Measurements from ENCODE around the gene SHCBP1. TPM values are rescaled to one million over a fixed set of nuclear protein-coding genes. Genes with fewer than 3 reads are reported as not detected.

SHCBP1 gene
- total and polyA plus RNA-seq, 10 of the 15 experiments (the other 5 are each of a cell fraction or from before 2014, with no cell fraction given), result 9.5 to 73.3 (median 30.2) TPM

DNA sequence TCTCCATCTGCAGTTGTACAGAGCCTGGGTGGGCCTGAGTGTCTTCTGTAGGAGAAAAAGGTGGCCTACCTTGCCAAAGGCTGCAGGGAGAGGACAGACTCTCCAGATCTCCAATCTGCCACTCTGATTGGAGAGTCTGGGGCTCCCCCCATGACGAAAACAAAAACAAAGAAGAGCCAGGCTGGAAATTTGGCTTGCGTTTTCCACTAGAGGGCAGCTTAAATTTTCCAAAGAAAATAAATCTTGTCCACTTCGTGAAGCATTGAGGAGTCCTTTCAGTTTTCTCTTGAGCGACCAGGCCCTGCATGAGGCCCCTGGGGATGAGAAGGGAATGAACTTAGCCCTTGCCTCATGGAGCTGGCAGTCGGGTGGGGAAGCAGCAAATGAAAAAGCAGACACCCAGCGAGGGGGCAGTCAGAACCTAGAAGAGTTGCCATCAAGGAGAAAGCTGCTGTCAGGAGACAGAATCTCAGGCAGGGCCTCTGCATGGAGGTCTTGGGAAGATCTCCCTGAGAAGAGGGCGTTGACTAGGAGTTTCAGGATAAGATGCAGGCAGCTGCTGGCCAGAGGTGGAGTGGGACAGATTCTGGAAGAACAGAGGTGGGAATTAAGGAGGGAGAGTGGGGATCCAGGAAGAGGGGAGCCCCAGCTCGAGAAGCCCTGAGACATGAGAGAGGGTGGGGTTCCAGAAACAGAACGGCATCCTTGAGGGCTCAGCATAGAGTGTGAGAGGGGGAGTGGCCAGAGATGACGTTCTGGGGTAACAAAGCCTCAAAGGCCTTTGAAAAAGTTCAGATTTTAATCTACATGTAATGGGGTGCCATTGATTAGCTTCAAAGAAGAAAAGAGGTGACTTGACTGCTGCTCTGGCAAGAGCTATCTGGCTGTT is 8.4 kb upstream of the SHCBP1 start:
- no peak overlapping the region for H3K4me2 ChIP-seq (ENCODE audit: control insufficient read depth, insufficient read depth)
- TF ChIP-seq NFYB (IDR thresholded peaks at IDR 0.05; ENCODE audit: insufficient read depth, low read depth, low read length) (peak; percentile 20; the same call in 1 of the 2 replicates), HDAC6 (IDR thresholded peaks at IDR 0.05; ENCODE audit: unreplicated experiment) (no peak), NFXL1 (IDR thresholded peaks at IDR 0.05; ENCODE audit: borderline replicate concordance) (no peak)
- TF ChIP-seq, protein P1, sequence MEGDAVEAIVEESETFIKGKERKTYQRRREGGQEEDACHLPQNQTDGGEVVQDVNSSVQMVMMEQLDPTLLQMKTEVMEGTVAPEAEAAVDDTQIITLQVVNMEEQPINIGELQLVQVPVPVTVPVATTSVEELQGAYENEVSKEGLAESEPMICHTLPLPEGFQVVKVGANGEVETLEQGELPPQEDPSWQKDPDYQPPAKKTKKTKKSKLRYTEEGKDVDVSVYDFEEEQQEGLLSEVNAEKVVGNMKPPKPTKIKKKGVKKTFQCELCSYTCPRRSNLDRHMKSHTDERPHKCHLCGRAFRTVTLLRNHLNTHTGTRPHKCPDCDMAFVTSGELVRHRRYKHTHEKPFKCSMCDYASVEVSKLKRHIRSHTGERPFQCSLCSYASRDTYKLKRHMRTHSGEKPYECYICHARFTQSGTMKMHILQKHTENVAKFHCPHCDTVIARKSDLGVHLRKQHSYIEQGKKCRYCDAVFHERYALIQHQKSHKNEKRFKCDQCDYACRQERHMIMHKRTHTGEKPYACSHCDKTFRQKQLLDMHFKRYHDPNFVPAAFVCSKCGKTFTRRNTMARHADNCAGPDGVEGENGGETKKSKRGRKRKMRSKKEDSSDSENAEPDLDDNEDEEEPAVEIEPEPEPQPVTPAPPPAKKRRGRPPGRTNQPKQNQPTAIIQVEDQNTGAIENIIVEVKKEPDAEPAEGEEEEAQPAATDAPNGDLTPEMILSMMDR (IDR thresholded peaks at IDR 0.05 in 2 of 3, conservative IDR thresholded peaks at IDR 0.05 in 1 of 3; ENCODE audit: control insufficient read depth in 2 of 3, extremely low read depth in 1 of 3, insufficient read depth in 1 of 3, low read depth in 3 of 3, low read length in 3 of 3), result peak in 2 of 3 experiments; percentile 25 to 31; a peak in 2 of 6 replicates
- peaks cover 7% of the 10 kb centered on the region; the same call in 1 of the 2 replicates for H3K4me1 ChIP-seq (ENCODE audit: control insufficient read depth, insufficient read depth, low read length)
- ChIA-PET CTCF (interaction anchor here (0.7 to 1.9 kb wide), 3 partner anchors 44 to 62 kb away, joined by 4 to 7 read pairs (median 4); no protein-coding TSS in a partner anchor), POLR2A (no interaction called here), SMC1A (ENCODE audit: uncharacterized antibody, unreplicated experiment) (interaction anchor here (0.5 to 1.1 kb wide), 3 partner anchors 9 to 1460 kb away, joined by 3 read pairs; no protein-coding TSS in a partner anchor), RAD21 (ENCODE audit: unreplicated experiment) (no interaction called here)
- H3K9ac ChIP-seq (ENCODE audit: control insufficient read depth, insufficient read depth, low read length), result no peak overlapping the region
- DNase-seq (ENCODE audit: low read depth, low spot score) (no peak), FAIRE-seq (no peak), ATAC-seq (peak; percentile 43; the same call in 2 of the 3 replicates)
- H2AFZ ChIP-seq (ENCODE audit: control insufficient read depth, low read depth, low read length), result peak overlapping the region; percentile 24
- no peaks in the 10 kb centered on the region for H3K9me3 ChIP-seq (replicated peaks; ENCODE audit: control insufficient read depth, insufficient read depth, low read length)
- H3K79me2 ChIP-seq (ENCODE audit: control insufficient read depth, insufficient read depth, low read length), result no peaks in the 10 kb centered on the region
- in situ Hi-C loops (cut with MboI), result no loop called here
- no peak overlapping the region for H3K27ac ChIP-seq (ENCODE audit: control insufficient read depth, insufficient read depth)
- H4K20me1 ChIP-seq (ENCODE audit: control insufficient read depth, insufficient read depth), result no peaks in the 10 kb centered on the region
- H3K27me3 ChIP-seq (replicated peaks in 1 of 2; ENCODE audit: control insufficient read depth in 2 of 2, insufficient read depth in 2 of 2, low read length in 1 of 2), result no peaks in the 10 kb centered on the region
- no TSS peak for BruUV-seq (replicated peaks)
- intact Hi-C loops (cut with micrococcal nuclease; ENCODE audit: unreplicated experiment), result no loop called here
- H3K4me3 ChIP-seq, result no peak overlapping the region
- no peaks in the 10 kb centered on the region for H3K36me3 ChIP-seq (ENCODE audit: control insufficient read depth in 2 of 2, insufficient read depth in 2 of 2, low read length in 1 of 2)
- 14% methylated on average over 10 of the region's 10 CpGs for whole genome bisulfite sequencing (ENCODE audit: insufficient coverage, insufficient replicate concordance, low lambda C conversion rate, missing lambda C conversion rate)
